GM12874 (cell line): Measurements from ENCODE around the gene TEDC1.
A peak's percentile ranks its signal among the peaks of the same experiment; 100 is the strongest.

ENCODE experiments used
- TF ChIP-seq, protein P1 (sequence below): IDR thresholded peaks from 2 replicates; pipeline ENCODE4 v1.5.1; 2011; ENCODE audit warnings: low read depth, mild to moderate bottlenecking, control low read depth, low read length, moderate library complexity; ENCODE audit not compliant: insufficient read depth

The TEDC1 gene

DNA sequence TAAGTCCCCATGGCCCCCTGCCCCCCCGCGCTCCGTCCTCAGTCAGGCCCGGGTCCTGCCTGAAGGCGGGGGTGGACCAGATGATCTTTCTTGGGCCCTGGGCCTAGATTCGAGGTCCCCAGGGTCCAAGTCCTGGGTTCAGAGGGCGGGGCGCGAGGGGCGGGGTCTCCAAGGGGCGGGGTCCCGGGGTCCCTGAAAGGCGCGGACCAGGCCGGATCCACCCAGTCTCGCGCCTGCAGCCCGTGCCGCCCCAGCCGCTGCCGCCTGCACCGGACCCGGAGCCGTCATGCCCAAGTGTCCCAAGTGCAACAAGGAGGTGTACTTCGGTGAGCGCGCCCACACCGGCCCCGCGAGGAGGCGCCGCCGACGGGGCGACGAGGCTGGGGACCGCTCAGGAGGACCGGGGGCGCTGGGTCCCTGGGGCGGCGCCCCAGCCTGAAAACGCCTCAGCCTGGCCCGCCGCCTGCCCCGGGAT is 4.0 kb upstream of the TEDC1 start:
- TF ChIP-seq, protein P1, sequence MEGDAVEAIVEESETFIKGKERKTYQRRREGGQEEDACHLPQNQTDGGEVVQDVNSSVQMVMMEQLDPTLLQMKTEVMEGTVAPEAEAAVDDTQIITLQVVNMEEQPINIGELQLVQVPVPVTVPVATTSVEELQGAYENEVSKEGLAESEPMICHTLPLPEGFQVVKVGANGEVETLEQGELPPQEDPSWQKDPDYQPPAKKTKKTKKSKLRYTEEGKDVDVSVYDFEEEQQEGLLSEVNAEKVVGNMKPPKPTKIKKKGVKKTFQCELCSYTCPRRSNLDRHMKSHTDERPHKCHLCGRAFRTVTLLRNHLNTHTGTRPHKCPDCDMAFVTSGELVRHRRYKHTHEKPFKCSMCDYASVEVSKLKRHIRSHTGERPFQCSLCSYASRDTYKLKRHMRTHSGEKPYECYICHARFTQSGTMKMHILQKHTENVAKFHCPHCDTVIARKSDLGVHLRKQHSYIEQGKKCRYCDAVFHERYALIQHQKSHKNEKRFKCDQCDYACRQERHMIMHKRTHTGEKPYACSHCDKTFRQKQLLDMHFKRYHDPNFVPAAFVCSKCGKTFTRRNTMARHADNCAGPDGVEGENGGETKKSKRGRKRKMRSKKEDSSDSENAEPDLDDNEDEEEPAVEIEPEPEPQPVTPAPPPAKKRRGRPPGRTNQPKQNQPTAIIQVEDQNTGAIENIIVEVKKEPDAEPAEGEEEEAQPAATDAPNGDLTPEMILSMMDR, result no peak

DNA sequence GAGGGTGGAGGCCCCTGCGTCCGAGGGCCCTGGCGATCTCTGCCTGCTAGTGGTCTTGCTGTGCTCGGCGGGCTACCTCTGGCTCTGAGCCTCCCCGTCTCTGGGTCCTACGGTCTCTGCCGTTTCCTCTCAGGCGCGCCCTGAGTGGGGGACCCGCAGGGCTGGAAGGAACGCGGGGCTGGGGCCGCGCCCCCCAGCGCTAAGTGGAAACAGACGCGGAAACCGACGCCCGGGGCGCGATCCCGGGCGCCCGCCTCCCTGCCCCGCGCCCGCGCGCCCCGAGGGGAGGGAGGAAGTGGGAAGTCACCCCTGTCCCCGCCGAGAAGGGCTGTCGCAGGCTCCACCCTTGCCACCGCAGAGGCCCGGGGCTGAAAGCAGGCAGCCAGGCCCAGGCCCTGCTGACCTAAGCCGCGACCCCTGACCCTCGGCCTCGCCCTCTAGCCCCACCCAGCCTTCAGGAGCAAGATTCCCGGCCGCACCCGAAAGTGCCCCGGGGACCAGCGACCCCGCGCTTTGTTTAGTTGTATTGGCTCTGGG is 3.5 kb upstream of the TEDC1 start:
- TF ChIP-seq, protein P1, result no peak

DNA sequence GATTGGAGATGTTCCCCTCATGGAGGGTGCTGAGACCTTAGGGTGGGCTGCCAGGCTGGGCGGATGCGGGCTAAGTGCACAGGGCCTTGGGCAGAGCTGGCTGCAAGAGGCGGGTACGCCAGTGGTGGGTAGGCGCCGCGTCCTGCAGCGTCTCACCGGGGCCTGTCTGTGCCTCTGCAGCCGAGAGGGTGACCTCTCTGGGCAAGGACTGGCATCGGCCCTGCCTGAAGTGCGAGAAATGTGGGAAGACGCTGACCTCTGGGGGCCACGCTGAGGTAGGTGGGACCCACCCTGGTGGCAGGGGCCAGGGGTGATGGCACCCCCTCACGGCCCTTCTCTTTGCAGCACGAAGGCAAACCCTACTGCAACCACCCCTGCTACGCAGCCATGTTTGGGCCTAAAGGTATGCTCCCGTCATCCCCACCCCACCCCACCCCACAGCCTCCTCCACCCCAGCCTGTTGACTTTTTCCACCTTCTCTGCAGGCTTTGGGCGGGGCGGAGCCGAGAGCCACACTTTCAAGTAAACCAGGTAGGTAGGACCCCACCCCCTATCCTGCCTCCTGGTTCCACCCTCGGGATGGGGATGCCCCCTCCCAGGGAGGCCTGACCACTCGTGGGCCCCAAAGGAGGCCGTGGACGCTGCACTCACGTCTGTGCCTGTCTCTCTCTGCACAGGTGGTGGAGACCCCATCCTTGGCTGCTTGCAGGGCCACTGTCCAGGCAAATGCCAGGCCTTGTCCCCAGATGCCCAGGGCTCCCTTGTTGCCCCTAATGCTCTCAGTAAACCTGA is 2.9 kb upstream of the TEDC1 start:
- TF ChIP-seq, protein P1, result 0 out of 2 replicates have a peak, but pooled peaks have one; percentile 15

DNA sequence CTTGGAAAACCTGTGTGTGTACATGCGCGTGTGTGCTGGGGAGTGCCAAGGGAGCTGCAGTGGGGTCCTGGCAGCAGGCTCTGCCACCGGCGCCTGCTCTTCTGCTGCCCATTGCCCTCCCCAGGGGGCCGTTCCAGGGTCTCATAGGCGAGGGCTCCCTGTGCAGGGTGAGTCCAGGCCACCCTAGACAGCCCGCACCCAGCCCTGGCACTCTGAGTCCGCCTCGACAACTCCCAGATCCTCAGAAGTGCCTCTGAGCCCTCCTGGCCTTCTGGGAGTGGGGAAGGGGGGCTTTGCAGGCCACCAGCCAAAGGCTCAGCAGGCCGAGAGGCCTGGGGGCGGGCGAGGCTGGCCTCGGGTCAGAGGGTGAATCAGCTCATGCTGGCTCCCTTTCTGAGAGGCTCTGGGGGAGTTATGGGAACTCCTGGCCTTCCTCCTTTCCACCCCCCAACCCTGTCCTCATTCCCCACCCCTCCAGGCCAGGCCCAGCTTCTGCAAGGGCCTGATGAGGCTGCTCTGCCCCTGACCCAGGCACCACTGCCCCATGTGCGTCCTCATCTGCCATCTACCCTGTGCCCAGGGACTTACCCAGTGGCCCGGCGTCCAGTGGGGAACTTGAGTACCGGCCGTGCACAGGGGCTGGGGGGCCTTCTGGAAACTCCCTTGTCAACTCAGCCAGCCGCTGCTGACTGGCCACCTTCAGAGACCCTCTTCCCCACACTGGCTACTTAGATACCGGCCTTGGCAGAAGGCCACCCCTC is 2.1 kb upstream of the TEDC1 start:
- TF ChIP-seq, protein P1, result no peak

DNA sequence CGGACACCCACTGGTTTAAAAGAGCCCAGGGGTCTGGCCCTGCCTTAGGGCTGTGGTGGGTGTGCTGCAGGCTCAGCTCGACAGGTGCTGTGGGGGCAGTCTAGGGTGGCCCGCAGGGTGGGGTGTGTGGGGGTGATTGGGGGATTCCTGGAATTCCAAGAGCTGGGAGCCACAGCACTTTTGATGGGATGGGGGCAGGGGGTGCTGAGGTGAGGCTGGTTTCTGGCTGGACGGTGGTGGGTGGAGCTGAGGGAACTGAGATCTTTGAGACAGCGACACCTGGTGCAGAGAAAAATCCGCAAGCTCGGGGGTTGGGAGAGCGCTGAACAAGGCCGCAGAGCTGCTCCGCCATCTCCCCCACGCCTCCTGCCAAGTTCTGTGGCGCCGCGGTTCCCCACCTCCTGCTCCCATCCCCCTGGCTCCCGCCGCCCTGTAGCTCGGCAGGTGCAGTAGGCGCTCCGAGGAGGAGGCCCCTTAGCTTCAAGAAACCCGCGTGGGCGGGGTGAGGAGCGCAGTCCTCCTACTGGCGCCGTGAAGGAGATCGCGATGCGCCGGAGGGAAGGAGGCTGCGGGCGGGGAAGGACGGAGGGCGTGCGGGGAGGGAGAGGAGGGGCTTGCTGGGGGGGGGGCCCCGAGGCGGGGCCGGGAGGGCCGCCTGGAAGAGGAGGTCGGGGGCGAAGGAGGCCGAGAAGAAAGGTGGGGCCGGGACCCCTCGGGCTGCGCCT is 1.3 kb upstream of the TEDC1 start:
- TF ChIP-seq, protein P1, result peak; percentile 76

DNA sequence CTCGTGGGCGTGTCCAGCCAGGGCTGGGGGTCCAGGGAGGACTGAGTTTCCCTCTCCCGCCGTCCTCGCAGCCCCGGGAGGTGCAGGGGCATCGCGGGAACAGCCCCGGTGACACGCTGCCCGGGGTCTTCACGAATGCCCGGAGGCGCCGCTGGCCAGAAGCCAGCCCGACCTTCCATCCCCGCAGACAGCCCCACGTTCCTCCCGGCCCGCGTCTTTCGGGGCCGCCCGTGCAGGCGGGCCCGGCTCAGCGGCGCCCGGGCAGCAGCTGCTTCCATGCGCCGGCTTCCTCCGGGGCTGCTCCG is 827 bp upstream of the TEDC1 start:
- TF ChIP-seq, protein P1, result no peak
